ENCODE measurements around the gene GANAB. TPM values are rescaled to one million over a fixed set of nuclear protein-coding genes. Genes with fewer than 3 reads are reported as not detected.
A peak's percentile ranks its signal among the peaks of the same experiment; 100 is the strongest.

GANAB gene
- total RNA-seq, 4 donors from 2014 or later = 56.9 to 513 (median 270) TPM

GRCh38 chr11:62600367-62601121 is 45.9 kb downstream of the GANAB start:
- TF ChIP-seq CTCF (IDR thresholded peaks at IDR 0.05) = no peak
- TF ChIP-seq POLR2A (IDR thresholded peaks at IDR 0.05) = no peak
- H3K27me3 ChIP-seq = no peaks in the 10 kb centered on the region
- no peaks in the 10 kb centered on the region for H3K36me3 ChIP-seq
- peaks cover 9 to 10% of the 10 kb centered on the region in 2 donors for H3K4me1 ChIP-seq
- DNase-seq = no peak
- intact Hi-C loops (cut with DNase I; ENCODE audit: low total_unique reads) = no loop called here
- no peaks in the 10 kb centered on the region for H3K9me3 ChIP-seq
- H3K27ac ChIP-seq = peak overlapping the region; percentile 90 to 94
- peak overlapping the region; percentile 58 to 80 for H3K4me3 ChIP-seq

GRCh38 chr11:62599901-62600300 is 46.5 kb downstream of the GANAB start:
- intact Hi-C loops (cut with DNase I; ENCODE audit: low total_unique reads) = no loop called here
- peak overlapping the region; percentile 90 to 94 for H3K27ac ChIP-seq
- TF ChIP-seq CTCF (IDR thresholded peaks at IDR 0.05) (no peak), POLR2A (IDR thresholded peaks at IDR 0.05) (no peak)
- peak overlapping the region in 1 of 2 donors; percentile 80 for H3K4me3 ChIP-seq
- H3K27me3 ChIP-seq = no peaks in the 10 kb centered on the region
- H3K9me3 ChIP-seq = no peaks in the 10 kb centered on the region
- DNase-seq = no peak
- H3K36me3 ChIP-seq = no peaks in the 10 kb centered on the region
- peaks cover 9 to 10% of the 10 kb centered on the region in 2 donors for H3K4me1 ChIP-seq

- Histone ChIP-seq H3K4me3 (peak overlapping the region in 1 of 2 donors; percentile 80), H3K27ac (peak overlapping the region; percentile 90 to 94), H3K36me3 (no peaks in the 10 kb centered on the region), H3K9me3 (no peaks in the 10 kb centered on the region), H3K27me3 (no peaks in the 10 kb centered on the region), H3K4me1 (peaks cover 9 to 10% of the 10 kb centered on the region in 2 donors)
- DNase-seq = peak; percentile 94 to 97
- TF ChIP-seq POLR2A (IDR thresholded peaks at IDR 0.05) = peak in 1 of 2 donors; percentile 21
- peak in 1 of 4 experiments; percentile 12 for TF ChIP-seq CTCF (IDR thresholded peaks at IDR 0.05)
- intact Hi-C loops (cut with DNase I; ENCODE audit: low total_unique reads) = no loop called here
These were observed 47.2 kb downstream of the GANAB start for GRCh38 chr11:62599069-62599696.

DNA sequence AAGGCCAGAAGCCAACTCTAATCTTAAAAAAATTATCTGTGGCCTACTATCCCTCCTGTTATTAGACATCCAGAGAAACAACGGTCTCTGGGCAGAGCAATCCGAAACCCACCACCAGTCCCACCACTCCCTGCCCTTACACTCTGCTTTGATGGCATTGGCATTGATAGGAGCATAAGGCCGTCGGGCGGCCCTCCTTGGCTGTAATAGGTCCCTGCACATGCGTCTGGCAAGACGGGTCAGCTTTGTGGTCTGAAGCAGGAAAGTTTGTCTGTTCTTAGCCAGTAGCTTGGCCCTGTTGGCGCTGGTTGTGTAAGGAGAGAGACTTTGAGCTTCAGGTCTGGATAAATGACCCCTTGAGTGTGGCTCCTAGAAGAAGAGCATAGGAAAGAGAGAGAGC is 51.3 kb downstream of the GANAB start:
- intact Hi-C loops (cut with DNase I; ENCODE audit: low total_unique reads) = no loop called here
- no peaks in the 10 kb centered on the region for H3K36me3 ChIP-seq

More for the DNA sequence above, 51.3 kb downstream of the GANAB start:
- Histone ChIP-seq H3K4me1 (peaks cover 4 to 9% of the 10 kb centered on the region in 2 donors), H3K27me3 (no peaks in the 10 kb centered on the region), H3K27ac (no peak overlapping the region), H3K4me3 (no peak overlapping the region), H3K9me3 (no peaks in the 10 kb centered on the region)
- TF ChIP-seq CTCF (IDR thresholded peaks at IDR 0.05) (no peak), POLR2A (IDR thresholded peaks at IDR 0.05) (no peak)
- DNase-seq = no peak

Data from uterus (tissue), 4 donors.